Cardiac muscle cell (in vitro differentiated cells and primary cell): ENCODE results near the gene TSHZ3. TPM values are rescaled to one million over a fixed set of nuclear protein-coding genes. Genes with fewer than 3 reads are reported as not detected.

Experiments used
- DNase-seq, 2 donors: peaks; one replicate each; pipeline versions ENCODE4 v3.0.0 to v3.0.0-alpha.2; 2010 to 2017; ENCODE audit warnings: low read depth in 1 of 2, low spot score in 1 of 2
- H3K27ac ChIP-seq: fragments of 200-600 bp; sonication (generic); 2 replicates; pipeline ENCODE4 v1.5.1; 2016
- H3K27me3 ChIP-seq: fragments of 200-600 bp; sonication (generic); 2 replicates; pipeline ENCODE4 v1.6.0; 2016; ENCODE audit warnings: control low read depth
- H3K36me3 ChIP-seq: fragments of 200-600 bp; sonication (generic); 2 replicates; pipeline ENCODE4 v1.5.1; 2016; ENCODE audit warnings: control low read depth
- H3K4me1 ChIP-seq: fragments of 200-600 bp; sonication (generic); 2 replicates; pipeline ENCODE4 v1.8.1; 2017; ENCODE audit warnings: low read depth, mild to moderate bottlenecking, mixed run types
- H3K4me3 ChIP-seq: fragments of 200-600 bp; sonication (generic); 2 replicates; pipeline ENCODE4 v1.5.1; 2016; ENCODE audit warnings: mild to moderate bottlenecking
- H3K9me3 ChIP-seq: fragments of 200-600 bp; sonication (generic); 2 replicates; pipeline ENCODE4 v1.5.1; 2017; ENCODE audit warnings: low read depth, mild to moderate bottlenecking, control low read depth
- polyA plus RNA-seq: library from polyadenylated mRNA; unstranded; fragments of >200 nt; fragmentation: Nextera tagmentation; extraction: Ambion mirVana; gene quantifications from 2 replicates; pipeline ENCODE4 v1.2.1, GENCODE V29; 2016
- total RNA-seq: library from RNA; depleted of rRNA; stranded (reverse); fragments of >200 nt; gene quantifications from 2 replicates; pipeline ENCODE4 v1.2.3, GENCODE V29; 2016
- TF ChIP-seq, protein P1 (sequence below): IDR thresholded peaks from 2 replicates; pipeline ENCODE4 v1.5.1; 2012; ENCODE audit warnings: low read depth, mild to moderate bottlenecking, low read length

The TSHZ3 gene
- total and polyA plus RNA-seq, 2 experiments from 2014 or later = 0.57 to 1.7 TPM

DNA sequence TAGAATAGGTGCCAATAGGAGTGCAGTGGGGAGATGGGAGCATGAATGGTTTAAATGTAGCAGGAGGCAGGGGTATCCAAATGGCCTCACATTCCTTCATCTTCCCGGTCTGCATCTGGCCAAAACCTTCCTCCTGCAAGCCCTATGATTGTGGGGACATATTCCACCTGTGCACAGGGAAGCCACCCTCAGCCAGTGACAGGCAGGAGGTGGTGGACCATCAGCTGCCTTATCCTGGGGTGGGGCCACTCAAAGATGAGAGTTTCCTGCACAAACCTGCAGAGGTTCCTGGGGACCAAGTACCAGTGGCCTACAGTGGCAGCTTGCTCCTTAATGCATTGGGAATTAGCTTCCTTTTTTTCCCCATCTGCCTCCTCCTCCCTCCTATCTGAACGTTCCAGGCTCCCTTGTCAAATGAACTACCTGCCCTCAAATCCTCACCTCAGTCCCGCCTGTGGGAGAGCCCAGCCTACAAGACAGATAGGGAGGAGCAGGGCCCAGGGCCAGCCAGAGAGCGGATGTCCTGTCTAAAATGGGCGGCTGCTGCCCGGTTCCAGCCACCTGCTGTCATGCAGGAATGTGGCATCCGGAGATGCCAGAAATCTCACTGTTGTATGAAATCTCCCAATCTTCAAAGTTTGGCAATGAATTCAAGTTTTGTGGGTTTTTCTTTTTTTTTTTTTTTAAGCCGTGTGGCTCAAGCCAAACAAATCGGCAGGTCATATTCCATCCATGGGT lies 85.0 kb downstream of the TSHZ3 start:
- DNase-seq = no peak
- TF ChIP-seq, protein P1, sequence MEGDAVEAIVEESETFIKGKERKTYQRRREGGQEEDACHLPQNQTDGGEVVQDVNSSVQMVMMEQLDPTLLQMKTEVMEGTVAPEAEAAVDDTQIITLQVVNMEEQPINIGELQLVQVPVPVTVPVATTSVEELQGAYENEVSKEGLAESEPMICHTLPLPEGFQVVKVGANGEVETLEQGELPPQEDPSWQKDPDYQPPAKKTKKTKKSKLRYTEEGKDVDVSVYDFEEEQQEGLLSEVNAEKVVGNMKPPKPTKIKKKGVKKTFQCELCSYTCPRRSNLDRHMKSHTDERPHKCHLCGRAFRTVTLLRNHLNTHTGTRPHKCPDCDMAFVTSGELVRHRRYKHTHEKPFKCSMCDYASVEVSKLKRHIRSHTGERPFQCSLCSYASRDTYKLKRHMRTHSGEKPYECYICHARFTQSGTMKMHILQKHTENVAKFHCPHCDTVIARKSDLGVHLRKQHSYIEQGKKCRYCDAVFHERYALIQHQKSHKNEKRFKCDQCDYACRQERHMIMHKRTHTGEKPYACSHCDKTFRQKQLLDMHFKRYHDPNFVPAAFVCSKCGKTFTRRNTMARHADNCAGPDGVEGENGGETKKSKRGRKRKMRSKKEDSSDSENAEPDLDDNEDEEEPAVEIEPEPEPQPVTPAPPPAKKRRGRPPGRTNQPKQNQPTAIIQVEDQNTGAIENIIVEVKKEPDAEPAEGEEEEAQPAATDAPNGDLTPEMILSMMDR = no peak
- Histone ChIP-seq H3K9me3 (no peaks in the 10 kb centered on the region), H3K36me3 (no peaks in the 10 kb centered on the region), H3K4me1 (no peaks in the 10 kb centered on the region), H3K27me3 (peaks cover 6% of the 10 kb centered on the region), H3K4me3 (no peak overlapping the region), H3K27ac (no peak overlapping the region)

DNA sequence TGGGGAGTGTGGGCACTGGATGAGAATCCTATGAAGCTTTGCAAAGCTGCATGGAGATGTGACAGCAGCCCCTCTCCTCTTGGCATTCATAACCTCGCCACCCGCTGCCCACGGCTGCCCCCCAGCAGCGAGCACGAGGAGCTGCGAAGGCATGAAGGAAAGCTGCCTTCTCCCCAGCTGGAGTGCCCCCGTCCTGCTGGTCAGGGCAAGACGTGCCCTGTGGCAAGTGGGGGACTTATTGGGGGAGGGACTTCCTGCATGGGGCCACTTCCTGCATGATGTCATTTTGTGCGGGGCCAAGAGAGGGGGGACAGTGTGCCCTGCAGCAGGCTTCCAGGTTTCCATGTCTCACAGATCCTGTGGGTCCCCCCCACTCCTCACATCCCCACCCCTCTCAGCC lies 85.9 kb downstream of the TSHZ3 start:
- Histone ChIP-seq H3K9me3 (no peaks in the 10 kb centered on the region), H3K4me1 (no peaks in the 10 kb centered on the region), H3K27ac (no peak overlapping the region), H3K4me3 (no peak overlapping the region), H3K27me3 (peaks cover 6% of the 10 kb centered on the region), H3K36me3 (no peaks in the 10 kb centered on the region)
- no peak for DNase-seq
- TF ChIP-seq, protein P1 = no peak

DNA sequence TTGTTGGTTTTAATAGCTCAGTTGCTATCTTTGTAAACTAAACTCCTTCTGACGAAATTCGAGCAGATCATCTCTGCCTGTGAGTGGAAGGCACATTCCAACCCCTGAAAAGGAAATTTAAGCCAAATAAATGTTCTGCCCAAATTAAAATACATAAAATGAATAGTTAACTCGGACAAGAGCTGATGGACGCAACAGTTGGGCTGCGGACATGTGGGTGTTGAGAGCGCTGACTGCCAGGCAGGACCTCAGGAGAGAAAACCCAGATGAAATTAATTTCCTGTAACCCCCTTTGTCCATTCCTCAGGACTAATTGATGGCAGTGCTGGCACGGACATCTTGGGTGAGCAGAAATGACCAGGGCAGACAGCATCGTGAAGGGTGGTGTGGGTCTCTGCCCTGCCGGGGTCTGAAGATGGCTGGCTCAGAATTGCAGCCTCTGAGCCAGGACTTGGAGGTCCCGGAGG lies 86.5 kb downstream of the TSHZ3 start:
- DNase-seq = peak in 1 of 2 donors; percentile 49
- TF ChIP-seq, protein P1 = no peak
- Histone ChIP-seq H3K9me3 (no peaks in the 10 kb centered on the region), H3K4me1 (no peaks in the 10 kb centered on the region), H3K36me3 (no peaks in the 10 kb centered on the region), H3K4me3 (no peak overlapping the region), H3K27ac (no peak overlapping the region), H3K27me3 (peaks cover 10% of the 10 kb centered on the region)

DNA sequence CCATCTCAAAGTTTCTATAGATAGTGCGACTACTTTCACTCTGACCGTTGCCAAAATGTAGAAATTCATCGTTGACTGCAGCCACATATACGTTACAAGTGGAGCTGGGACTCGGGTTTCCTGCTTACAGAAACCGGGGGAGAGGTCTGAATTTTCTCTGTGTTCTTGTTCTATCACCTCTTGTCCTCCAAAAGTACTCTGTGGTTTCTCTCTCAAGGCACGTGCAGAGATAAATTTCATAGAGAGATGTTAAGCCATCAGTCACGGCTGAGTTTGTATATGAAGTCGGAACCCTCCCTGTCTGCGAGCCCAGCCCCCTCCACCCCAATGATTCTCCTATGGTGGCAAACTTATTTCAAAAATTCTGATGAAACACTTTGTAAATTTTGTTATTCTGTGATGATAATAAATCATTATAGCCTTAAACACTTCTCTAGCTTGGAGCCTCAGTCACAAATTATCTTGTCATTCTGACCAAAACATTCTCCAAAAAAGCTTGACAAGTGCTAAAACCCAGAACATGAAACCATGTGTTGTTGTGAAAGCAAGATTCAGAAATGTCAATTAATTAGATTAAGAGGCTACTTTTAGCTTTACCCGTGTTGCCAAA lies 87.5 kb downstream of the TSHZ3 start:
- peak in 1 of 2 donors; percentile 56 for DNase-seq
- no peaks in the 10 kb centered on the region for H3K4me1 ChIP-seq
- no peak overlapping the region for H3K4me3 ChIP-seq
- TF ChIP-seq, protein P1 = no peak
- H3K9me3 ChIP-seq = no peaks in the 10 kb centered on the region
- no peaks in the 10 kb centered on the region for H3K36me3 ChIP-seq
- peaks cover 18% of the 10 kb centered on the region for H3K27me3 ChIP-seq
- H3K27ac ChIP-seq = no peak overlapping the region

DNA sequence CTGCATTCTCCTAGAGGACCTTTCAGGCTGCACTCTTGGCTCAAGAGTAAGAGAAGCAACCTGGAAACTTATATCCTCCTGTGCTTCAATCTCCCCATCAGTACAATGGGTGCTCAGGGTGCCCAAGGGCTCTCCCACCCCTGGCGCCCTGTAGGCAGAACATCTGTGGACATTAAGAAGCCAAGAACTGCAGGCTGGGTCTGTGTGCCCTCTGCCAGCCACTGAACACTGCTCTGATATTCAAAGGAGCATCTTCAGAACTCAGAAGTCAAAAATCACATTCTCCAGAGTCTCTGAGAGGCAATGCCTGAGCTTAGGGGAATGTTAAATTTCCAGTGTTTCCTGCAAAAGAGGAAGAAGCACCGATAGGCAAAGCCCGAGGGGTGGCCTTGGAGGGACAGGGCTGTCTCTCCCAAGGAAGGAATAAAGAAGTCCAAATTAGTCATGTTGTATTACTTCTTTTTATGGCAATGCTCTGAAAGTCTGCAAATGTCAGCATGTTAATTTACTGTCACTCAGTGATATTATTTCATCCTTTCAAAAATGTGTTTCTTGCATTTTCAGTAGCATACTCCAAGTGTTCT lies 88.1 kb downstream of the TSHZ3 start:
- Histone ChIP-seq H3K4me3 (no peak overlapping the region), H3K27me3 (peaks cover 24% of the 10 kb centered on the region), H3K27ac (no peak overlapping the region), H3K9me3 (no peaks in the 10 kb centered on the region), H3K36me3 (no peaks in the 10 kb centered on the region), H3K4me1 (no peaks in the 10 kb centered on the region)
- TF ChIP-seq, protein P1 = no peak
- no peak for DNase-seq
